Stimulated activated CD4-positive, alpha-beta T cell treated with anti-CD3 and anti-CD28 coated beads, Interleukin-4, amount 100 ng/mL, for 4 hours (primary cell): ENCODE data around the gene LURAP1L.

ENCODE experiments used
- DNase-seq, 2 experiments: peaks; one replicate each; pipeline ENCODE4 v3.0.0-alpha.2; 2020

LURAP1L gene

DNA sequence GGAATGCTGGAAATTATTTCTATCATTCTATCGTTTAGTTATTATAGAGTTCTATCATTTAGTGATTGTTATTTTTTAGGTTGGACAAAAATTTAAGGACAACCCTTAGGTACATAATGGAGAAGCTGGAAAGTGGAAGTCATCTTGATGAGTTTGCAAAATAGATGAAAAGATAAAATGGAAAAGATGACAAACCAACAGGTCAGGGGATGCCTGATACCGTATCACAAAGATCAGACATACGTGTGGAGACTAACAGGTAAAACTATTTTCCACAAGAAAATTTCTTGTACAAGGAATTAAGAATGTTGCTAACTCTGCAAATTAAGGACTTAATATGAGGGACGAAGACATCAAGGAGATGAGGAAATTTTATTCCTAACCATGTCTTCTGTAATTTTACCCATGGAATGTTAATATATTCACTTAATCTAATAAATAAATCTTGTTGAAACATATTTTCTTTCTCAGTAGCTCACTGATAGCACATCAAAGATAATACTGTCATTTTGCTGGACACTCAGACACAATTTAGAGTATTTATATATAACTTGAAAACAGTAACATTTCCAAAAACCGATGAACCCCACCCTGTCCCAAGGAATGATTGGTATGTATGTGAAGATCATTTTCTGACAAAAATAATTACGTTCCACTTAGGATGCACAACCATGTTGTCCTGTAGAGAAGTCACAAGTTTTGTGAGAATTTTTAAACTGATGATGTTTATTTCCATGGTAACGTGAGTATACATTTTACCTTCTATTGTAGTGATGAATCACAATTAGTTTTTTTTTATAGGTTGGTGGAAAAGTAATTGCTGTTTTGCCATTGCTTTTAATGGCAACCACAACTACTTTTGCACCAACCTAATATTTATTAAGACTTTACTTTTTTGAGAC, 2.6 kb downstream of the LURAP1L start:
- DNase-seq, result no peak

DNA sequence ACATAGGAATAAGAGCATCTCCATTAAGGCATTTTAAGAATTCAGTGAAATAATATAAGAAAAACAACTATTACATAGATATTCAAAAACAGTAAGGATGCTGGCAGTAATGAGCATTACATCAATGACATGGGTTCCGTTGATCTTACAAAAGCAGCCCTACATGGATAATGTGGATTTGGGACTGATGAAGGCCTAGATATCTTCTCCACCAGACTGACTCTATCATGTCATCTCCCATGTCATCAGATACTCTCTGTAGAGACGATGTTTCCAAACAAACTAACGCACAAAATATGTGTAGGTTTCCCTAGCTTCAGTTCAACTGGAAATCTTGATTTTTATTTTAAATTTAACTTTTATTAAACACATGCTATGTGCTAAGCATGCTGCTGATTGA, 3.6 kb downstream of the LURAP1L start:
- DNase-seq, result no peak

- no peak for DNase-seq
These were observed 6.5 kb downstream of the LURAP1L start for GRCh38 chr9:12781226-12781733.

DNA sequence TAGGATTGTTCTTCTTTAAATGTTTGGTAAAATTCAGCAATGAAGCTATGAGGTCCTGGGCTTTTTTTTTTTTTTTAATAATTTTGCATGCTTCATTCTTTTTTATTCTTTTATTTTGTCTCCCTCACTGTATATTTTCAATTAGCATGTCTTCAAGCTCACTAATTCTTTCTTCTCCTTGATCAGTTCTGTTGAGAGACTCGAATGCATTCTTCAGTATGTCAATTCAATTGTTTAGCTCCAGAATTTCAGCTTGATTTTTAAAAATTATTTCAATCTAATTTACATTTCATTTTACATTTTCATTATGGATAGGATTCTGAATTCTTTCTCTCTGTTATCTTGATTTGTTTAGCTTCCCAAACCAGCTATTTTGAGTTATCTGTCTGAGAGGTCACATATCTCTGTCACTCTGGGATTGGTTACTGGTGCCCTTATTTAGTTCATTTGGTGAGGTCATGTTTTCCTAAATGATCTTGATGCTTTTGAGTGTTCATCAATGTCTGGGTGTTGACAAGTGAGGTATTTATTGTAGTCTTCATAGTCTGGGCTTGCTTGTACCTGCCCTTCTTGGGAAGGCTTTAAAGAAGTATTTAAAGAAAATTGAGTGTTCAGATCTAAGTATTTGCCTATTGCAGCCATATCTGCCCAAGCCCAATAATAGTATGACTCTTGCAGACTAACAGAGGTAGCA, 9.1 kb downstream of the LURAP1L start:
- DNase-seq, result no peak

GRCh38 chr9:12784461-12785259, 9.8 kb downstream of the LURAP1L start:
- DNase-seq, result no peak

- no peak for DNase-seq
These were observed 10.5 kb downstream of the LURAP1L start for GRCh38 chr9:12785260-12785770.

- no peak for DNase-seq
These were observed 11.1 kb downstream of the LURAP1L start for GRCh38 chr9:12785941-12786340.

DNA sequence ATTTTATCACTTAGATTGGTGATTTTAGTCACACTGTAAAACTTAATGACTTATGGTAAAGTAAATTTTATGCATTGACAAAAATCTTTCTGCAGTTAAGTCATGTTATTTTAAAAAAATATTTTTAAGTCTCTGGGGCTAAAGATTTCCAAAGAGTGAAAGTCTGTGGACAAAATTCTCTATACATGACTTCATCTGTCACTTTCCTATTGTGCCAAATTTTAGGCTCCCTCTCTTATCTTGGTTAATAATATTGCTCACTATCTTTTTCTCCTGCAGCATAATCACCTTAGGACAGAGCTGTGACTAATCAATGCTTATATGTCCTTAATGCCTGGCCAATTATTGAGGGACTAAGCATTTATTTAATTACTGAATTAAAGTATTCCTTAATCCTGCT, 15.2 kb downstream of the LURAP1L start:
- DNase-seq, result no peak

GRCh38 chr9:12790883-12791282, 16.1 kb downstream of the LURAP1L start:
- no peak for DNase-seq

- no peak for DNase-seq
These were observed 19.4 kb downstream of the LURAP1L start for GRCh38 chr9:12794101-12794799.

- DNase-seq, result no peak
These were observed 21.8 kb downstream of the LURAP1L start for GRCh38 chr9:12796601-12797000.

DNA sequence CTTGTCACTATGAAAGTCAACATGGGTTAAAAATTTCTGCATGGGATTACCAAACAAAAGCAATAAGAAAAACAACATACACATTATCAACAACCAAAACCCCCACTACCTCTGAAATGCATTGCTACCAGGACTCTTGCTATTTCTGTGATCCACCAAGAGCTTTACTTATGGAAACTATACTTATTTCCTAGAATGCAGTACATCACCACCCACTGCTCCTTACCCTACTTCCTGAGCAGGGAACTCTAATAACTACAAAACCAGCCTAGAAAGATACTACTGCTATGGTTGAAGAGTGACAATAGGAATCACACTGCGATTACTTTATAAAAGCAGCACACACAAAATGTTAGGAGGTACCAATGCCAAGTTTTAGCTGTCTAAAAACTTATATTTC, 22.2 kb downstream of the LURAP1L start:
- DNase-seq, result no peak

GRCh38 chr9:12798066-12798770, 23.4 kb downstream of the LURAP1L start:
- DNase-seq, result no peak

- no peak for DNase-seq
These were observed 26.4 kb downstream of the LURAP1L start for GRCh38 chr9:12801187-12801586.

DNA sequence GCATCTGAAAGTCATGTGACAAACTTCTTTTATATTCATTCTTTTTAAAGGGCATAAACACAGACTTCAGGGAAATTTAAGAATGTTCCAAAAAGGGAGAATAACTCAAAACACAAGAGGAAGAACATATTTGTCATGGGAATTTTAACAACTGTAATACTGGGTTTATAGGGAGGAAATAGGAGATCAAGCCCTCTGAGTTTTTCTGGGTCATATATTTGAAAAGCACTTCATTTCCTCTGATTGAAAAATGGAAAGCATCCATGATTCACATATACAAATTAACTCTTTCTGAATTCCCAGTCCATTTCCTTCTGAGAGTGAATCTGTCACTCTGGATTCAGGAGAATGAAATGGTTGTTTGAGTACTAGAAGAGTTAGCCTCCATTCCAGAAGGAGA, 26.8 kb downstream of the LURAP1L start:
- no peak for DNase-seq

DNA sequence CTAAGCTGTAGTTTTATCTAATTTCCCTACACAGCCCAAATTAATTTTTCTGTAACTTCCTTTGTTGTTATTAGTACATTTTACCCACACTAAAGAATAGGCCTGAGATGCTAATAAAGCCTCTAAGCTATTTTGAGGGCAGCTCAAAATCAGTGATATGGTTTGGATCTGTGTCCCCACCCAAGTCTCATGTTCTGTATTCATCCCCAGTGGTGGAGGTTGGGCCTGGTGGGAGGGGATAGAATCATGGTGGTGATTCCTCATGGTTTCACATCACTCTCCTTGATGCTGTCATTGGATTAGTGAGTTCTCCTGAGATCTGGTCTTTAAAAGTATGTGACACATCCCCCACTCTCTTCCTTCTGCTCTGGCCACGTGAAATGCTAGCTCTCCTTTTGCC, 27.3 kb downstream of the LURAP1L start:
- no peak for DNase-seq

DNA sequence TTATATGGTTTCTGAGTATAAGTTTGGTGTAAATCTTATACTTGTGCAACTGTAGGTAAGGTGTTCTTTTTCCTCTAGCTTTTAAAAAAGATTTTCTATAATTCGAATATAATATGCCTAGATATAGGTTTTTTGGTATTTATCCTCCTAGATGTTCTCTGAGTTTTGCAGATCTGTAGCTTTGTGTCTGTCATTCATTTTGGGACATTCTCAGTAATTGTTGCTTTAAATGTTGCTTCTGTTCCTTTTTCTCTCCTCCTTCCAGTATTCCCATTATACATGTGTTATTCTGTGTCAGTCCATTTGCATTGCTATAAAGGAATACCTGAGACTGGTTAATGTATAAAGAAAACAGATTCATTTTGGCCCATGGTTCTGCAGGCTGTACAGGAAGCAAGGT, 33.7 kb downstream of the LURAP1L start:
- DNase-seq, result no peak

DNA sequence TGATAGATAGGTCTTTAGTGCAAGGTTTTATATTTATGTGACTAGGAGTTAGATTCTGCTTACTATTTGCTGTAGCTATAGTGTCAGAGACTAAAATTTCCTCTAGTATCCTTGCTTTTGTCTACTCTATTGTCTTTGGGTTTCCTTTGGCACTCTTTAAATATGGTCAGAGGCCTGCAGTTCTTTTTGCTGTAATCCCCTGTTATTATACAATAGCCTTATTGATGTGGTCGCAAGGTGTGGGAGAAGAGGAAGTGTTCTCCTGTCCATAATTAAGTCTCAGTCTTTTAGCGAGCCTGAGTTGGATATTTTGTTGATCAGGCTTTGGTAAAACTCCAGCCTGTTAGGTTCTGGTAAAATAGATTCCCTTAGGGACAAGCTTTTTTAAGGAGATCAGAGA, 34.9 kb downstream of the LURAP1L start:
- DNase-seq, result no peak

DNA sequence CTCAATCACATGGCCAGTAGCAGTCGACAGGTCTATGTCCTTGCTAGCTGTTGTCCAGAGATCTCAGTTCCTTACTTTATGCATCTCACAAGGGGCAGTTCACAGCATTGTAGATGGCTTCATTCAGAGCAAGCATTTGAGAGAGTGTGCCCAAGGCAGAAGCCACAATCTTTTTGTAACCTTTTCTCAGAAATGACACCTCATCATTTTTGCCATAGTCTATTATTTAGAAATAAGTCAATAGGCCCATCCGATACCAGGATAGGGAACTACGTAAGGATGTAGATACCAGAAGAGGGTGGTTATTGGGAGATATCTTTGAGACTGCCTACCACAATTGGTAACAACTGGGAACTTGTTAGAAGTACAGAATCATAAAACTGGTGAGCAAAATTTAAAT, 37.1 kb downstream of the LURAP1L start:
- no peak for DNase-seq

DNA sequence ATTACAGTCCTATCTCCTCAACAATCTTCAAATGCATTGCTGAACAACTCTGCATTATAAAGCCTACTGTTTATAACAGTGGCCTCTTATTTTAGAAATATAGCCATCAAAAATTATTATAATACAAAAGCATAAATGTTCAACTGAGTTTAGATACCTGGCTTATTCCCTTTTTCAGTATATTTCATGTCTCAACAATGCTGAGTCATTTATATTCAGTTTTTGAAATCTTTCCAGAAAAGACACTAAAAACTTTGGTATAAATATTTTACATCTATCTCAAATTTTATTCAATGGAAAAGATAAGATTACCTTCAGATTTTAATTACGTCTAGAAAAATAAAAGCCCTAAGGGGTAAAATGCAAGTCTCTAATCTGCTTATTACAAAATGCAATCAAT, 37.9 kb downstream of the LURAP1L start:
- DNase-seq, result no peak

DNA sequence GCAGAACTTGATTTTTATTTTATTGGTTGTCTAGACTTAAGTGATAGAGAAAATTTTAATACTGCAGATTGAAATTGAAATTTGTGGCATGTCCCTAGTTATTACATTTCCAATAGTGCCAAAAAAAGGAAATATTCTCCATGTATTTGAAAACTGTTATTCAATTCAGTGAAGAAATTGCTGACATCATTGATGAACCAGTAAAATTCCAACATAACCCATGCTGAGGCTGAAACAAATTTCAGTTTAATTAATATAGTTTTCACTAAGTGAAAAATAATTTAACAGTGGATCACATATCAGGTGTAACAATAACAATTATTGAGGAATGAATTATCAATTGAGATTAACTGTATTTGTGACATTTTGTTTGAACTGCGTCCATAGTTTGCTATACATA, 38.7 kb downstream of the LURAP1L start:
- no peak for DNase-seq
